PC-9 (cell line): ENCODE measurements around the gene IL18RAP.

Experiments used
- CTCF ChIP-seq: fragments of 200-600 bp; sonication (generic); conservative IDR thresholded peaks from 2 replicates; pipeline ENCODE4 v1.6.1; 2017; ENCODE audit warnings: mixed run types, antibody characterized with exemption, mild to moderate bottlenecking, moderate library complexity
- EZH2 ChIP-seq: fragments of 200-600 bp; sonication (generic); IDR thresholded peaks from 2 replicates; pipeline ENCODE4 v1.8.0; 2017; ENCODE audit warnings: antibody characterized with exemption, low read depth

GRCh38 chr2:102473631-102474030 lies 50.7 kb downstream of the IL18RAP start:
- TF ChIP-seq CTCF (no peak), EZH2 (no peak)
